Islet of Langerhans (tissue), 1 donor: ENCODE results near the gene WASF2.

Experiments used
- FAIRE-seq: peaks from one replicate; lab custom pipeline; 2011; peaks lifted over from hg19 to GRCh38; lab: Jason Lieb, UNC

The WASF2 gene

DNA sequence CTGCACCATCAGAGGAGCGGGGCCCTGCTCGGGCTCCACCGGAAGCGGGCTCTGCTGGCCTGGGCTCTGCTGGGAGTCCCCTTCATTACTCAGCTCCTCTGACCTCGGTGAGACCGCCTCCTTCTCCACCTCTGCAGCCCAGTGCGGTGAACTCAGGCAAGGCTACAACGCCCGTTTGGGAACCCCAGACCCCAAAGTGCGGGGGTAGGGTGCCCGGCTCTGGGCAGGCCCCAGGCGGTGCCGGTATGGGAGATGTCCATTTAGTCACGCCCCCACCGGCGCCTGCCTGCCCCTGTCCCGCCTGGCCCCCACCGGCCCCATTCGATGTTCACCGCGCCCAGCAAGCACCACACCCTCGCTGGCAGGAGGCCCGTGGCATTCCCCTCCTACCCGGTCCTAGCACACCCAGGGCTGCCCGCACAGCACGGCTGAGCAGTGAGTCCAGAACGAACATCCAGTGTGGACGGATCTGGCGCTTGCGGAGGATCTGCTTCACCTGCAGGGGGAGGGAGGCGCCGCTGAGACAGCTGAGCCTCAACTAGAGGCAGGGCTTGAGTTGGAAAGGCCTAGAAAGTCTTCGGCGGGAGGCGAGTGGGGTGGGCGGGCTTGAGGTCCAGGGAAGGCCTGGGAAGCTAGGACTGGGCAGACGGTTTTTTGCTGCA lies 133.2 kb downstream of the WASF2 start:
- no peak for FAIRE-seq

GRCh38 chr1:27356277-27356618 lies 133.7 kb downstream of the WASF2 start:
- no peak for FAIRE-seq

DNA sequence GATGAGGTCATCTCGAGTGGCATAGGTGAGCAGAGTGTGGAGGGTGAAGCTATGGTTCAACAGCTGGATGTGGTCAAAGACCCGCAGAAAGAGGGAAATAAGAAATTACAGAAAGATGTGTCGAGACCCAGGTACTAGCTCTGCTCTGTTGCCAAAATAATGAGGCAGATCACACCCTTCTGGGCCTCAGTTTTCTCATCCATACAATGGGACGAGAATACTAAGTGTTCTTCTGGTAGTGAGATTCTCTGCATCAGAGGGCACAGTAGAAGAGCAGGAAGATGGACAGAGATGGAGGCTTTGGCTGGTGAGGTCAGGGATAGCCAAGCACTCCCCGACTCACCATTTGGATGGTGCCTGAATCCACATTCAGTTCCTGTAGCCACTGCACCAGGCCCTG lies 134.3 kb downstream of the WASF2 start:
- no peak for FAIRE-seq
